Dermis microvascular lymphatic vessel endothelial cell (primary cell): ENCODE data around the gene SEZ6. TPM values are rescaled to one million over a fixed set of nuclear protein-coding genes. Genes with fewer than 3 reads are reported as not detected.

Experiments used
- DNase-seq, 2 donors: peaks; one replicate each; pipeline versions ENCODE4 v3.0.0 to v3.0.0-alpha.2; 2010; ENCODE audit warnings: low read depth in 2 of 2
- total RNA-seq: library from RNA; depleted of rRNA; stranded (reverse); fragments of >200 nt; gene quantifications from 2 replicates; pipeline ENCODE4 v1.2.1, GENCODE V29; 2014

Gene SEZ6
- total RNA-seq, 1 donor from 2014 or later = not detected

DNA sequence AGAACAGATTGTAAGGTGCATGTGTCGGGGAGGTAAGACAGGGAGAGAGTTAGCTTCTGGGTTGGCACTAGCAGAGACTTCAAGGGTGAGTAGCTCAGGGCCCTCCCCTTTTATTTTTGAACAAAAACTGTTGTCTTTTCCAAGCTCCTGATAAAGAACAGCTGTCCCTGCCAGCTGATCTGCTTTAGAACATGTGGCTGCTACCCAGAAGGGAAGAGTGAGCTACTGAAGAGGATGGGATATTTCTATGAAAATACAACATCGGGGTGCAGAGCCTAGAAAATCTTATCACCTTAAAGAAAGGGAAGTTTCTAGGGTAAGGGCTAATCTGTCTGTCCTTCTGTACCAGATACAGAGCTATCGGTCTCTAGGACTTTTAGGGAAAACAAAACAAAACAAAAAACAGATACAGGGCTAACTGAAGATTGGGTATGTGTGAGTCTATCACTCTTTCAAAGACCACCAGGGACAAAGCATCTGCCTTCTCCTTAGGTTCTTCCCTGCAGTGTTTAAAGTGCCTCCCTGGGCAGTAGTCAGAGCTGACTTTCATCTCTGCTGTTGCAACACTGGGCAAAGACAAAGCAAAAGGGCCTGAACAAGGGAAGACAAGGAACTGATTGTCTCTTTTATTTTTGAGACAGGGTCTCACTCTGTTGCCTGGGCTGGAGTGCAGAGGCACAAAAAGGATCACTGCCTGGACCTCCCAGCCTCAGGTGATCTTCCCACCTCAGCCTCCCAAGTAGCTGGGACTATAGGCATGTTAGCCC lies 97.9 kb downstream of the SEZ6 start:
- no peak for DNase-seq

DNA sequence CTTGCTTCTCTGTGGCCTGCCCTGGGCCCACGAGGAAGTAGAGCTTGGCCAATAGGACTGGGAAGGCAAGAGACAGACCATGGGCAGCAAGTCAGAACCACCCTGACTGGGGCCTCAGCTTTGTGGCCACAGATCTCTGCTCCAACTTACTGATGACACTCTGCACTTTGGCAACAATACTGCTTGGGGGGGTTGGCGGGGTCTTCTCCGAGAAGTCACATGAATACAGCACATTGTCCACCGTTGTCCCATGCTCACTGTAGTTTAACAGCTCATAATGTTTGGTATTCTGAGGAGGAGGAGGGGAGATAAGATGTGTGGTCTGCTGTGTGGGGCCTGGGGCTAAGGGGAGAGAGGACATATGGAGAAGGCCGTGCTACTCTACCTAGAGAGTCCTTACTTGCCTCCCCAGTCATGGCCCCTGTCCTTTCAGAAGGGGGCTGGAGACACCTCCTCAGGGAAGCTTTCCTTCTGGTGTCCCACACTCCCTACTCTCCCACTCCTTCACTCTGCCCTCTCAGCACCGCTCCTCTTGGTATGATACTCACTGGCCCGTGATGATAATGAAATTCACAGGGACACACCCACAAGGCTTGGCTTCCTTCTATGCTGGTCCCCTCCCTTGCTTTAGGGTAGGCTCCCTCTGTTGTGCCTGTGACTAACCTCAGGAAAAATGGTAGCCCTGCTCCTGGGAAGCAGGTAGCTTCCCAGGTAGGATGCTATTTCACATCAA lies 99.0 kb downstream of the SEZ6 start:
- no peak for DNase-seq

DNA sequence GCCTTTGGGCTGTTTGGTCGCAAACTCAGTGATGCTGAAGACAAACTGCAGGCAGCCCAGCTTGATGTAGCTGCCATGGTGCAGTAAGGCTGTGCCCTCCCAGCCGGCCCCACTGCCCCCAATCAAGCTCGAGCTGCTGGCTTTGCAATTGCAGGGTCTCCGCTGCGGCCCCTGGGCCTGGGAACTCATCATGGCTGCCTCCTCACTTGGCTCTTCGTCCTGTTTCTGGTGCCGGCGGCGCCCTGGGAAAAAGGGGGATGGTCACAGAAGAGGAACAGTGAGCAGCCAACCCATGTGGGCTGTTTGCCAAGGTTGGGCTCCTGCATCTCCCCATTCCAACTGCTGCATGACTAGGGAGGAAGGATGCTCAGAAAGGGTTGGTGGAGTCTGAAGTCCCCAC lies 99.6 kb downstream of the SEZ6 start:
- DNase-seq = no peak

Other genes with a start within 250 kb of the SEZ6 start
- 4.9 and 10.7 TPM in 2 replicates for gene FAM222B, start 163.2 kb downstream of the SEZ6 start, total RNA-seq
- gene ERAL1, start 151.0 kb downstream of the SEZ6 start, total RNA-seq = 27.6 and 36.8 TPM in 2 replicates
- gene FLOT2, start 108.3 kb downstream of the SEZ6 start, total RNA-seq = 89.9 and 119 TPM in 2 replicates
- gene DHRS13, start 103.0 kb downstream of the SEZ6 start, total RNA-seq = 9.1 and 10.6 TPM in 2 replicates
- gene PHF12, start 54.5 kb downstream of the SEZ6 start, total RNA-seq = 4.4 and 9.0 TPM in 2 replicates
- 1.1 and 1.2 TPM in 2 replicates for gene PIPOX, start 37.1 kb upstream of the SEZ6 start, total RNA-seq
- gene MYO18A, start 174.4 kb upstream of the SEZ6 start, total RNA-seq = 26.7 and 35.1 TPM in 2 replicates
- gene CRYBA1, start 240.8 kb upstream of the SEZ6 start, total RNA-seq = not detected in 2 replicates